Activated naive CD8-positive, alpha-beta T cell treated with anti-CD3 and anti-CD28 coated beads, Interleukin-2, amount 50 U/mL, for 16 hours (primary cell): ENCODE results near the gene TBC1D28.
"Not testable (repeated sequence)": the region's sequence is repeated elsewhere in the genome, so short reads cannot be mapped to it uniquely, and the experiment has no call there.

Experiments used
- DNase-seq: peaks from one replicate; pipeline ENCODE4 v3.0.0-alpha.2; 2020; ENCODE audit warnings: low read depth, low spot score

The TBC1D28 gene

DNA sequence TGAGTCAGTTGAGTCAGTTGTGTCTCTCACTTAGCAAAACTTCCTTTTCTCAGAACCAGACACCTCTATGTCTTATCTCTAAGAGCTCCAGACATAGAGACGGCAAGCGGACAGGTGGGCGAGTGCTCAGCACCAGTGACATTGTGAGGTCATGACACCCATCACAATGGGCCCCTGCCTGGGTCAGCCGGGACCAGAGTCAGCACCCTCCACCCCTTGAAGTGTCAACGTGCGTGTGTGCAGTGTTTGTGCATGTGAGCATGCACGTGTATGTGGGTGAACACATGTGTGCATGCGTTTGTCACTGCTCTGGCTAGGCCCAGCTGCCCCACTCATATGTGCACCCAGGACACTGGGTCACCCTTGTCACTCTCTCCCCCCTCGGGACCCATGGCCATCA lies at the start of gene TBC1D28:
TBC1D28 (minus strand) TSS at position 101 of the 400 bp plus-strand sequence. CDS start 3,039 bp downstream, outside the sequence.
- DNase-seq, result not testable (repeated sequence)

- DNase-seq, result not testable (repeated sequence)
Observed at GRCh38 chr17:18682668-18683067, 38.5 kb upstream of the TBC1D28 start.

DNA sequence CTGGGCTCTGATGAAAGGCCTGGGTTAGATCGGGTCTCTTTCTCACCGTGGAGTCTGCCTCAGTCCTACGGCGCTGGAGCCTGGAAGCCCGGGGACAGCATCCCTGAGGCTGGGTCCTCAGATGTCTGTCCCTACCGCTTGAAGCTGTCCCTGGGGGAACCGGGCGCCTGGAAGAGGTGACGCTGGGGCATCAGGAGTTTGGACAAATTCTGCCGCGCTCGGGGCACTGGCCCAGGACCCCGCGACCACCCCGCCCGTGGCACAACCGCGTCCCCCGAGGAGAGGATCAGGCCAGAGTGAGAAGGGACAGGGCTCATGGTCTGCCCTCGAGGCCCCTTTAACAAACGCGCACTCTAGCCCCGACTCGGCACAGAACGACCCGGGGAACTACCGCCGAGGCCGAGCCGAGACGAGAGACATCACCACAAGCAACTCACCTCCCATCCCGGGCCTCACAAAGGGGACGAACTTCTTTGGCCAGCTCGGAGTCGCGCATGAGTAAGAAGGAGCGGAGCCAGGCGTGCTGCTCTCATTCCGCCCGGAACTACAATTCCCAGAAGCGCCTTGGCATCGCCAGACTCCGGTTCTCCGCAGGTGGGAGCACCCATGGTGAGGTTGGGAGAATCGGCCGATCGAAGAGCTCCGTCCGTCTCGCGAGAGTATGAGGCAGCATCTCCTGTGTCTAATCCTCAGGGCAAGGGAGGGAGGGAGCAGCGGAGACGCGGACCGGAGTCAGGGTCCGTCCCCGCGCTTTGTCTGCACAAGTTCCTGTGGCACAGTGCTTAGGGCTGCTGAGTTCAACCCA lies 37.8 kb upstream of the TBC1D28 start, which contains the start of gene FOXO3B:
FOXO3B (minus strand) TSS at position 548 of the 805 bp plus-strand sequence. CDS start 663 bp downstream, outside the sequence.
- DNase-seq, result peak; percentile 4

DNA sequence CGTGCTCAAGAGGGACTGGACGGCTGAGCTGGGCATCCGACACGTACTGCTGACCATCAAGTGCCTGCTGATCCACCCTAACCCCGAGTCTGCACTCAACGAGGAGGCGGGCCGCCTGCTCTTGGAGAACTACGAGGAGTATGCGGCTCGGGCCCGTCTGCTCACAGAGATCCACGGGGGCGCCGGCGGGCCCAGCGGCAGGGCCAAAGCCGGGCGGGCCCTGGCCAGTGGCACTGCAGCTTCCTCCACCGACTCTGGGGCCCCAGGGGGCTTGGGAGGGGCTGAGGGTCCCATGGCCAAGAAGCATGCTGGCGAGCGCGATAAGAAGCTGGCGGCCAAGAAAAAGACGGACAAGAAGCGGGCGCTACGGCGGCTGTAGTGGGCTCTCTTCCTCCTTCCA lies 33.2 kb upstream of the TBC1D28 start:
- not testable (repeated sequence) for DNase-seq

GRCh38 chr17:18676928-18677327 lies 32.7 kb upstream of the TBC1D28 start:
- not testable (repeated sequence) for DNase-seq

- not testable (repeated sequence) for DNase-seq
Observed at GRCh38 chr17:18672395-18673227, 28.4 kb upstream of the TBC1D28 start.

- DNase-seq, result not testable (repeated sequence)
Observed at GRCh38 chr17:18668625-18669024, 24.4 kb upstream of the TBC1D28 start.

DNA sequence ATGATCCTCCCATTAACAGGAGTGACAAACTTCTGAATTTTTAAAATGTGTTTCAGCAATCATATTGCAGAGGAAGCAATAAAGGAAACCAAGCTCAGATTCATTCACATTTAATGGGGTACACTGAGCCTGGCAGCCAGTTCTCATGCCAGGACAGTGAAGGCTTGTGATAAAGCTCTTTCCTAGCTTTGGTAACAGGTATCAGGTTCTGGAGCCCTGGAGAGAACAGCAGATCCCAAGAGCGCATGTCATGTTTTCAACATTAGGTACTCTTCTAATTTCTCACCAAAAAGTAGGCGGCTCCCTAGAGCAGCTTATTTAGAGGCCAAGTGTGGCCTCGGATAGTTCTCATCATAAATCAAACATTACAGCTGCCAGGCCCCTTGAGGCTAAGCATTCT lies 23.3 kb upstream of the TBC1D28 start:
- not testable (repeated sequence) for DNase-seq

DNA sequence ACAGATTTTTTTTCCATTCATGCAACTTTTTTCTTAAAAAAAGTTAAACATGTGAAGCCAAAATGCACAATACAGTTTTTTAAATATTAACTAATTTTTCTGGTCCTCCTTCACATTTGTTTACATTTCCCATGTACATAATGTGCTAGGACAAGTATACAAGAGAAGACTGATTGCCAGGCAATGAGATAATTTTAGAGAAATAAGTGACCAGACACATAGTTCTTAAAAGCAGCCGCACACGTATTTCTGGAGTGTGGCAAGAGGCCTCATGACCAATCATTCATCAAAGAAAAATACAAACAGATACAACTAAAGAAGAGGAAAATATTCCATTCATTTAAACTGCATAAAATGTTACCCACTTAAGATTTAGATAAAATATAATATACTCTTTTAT lies 22.1 kb upstream of the TBC1D28 start:
- not testable (repeated sequence) for DNase-seq

GRCh38 chr17:18661924-18662624 lies 17.9 kb upstream of the TBC1D28 start:
- not testable (repeated sequence) for DNase-seq

DNA sequence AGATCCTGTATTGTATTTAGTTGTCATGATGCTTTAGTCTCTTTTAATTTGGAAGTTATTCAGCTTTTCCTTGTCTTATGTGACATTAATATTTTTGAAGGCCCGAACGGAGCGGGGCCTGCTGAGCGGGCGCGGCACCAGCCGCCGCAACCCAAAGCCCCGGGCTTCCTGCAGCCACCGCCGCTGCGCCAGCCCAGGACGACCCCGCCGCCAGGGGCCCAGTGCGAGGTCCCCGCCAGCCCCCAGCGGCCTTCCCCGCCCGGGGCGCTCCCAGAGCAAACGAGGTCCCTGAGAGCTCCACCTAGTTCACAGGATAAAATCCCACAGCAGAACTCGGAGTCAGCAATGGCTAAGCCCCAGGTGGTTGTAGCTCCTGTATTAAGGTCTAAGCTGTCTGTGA lies 5.9 kb upstream of the TBC1D28 start:
- not testable (repeated sequence) for DNase-seq

GRCh38 chr17:18643124-18643523 lies 1.1 kb downstream of the TBC1D28 start:
- DNase-seq, result not testable (repeated sequence)

- not testable (repeated sequence) for DNase-seq
Observed at GRCh38 chr17:18638357-18638756, 5.8 kb downstream of the TBC1D28 start.

- not testable (repeated sequence) for DNase-seq
Observed at GRCh38 chr17:18636237-18636636, 8.0 kb downstream of the TBC1D28 start.

DNA sequence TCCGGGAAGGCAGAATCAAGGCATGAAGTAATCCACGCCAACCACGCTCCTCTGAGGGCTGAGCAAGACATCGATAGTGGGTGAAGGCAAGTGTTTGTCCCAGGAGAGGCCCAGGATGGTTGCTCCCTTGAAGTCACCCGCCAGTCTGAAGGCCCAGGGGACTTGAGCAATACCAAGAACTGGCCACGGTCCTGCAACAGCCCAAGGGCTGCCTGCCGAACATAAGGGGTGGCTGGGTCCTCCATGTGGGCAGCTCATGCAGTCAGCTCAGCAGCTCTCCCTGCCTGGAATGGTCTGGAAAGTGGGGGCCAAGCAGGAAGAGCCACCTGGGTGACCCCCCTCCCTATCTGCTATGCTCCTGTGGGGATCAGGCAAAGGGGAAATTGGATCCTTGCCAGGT lies 8.4 kb downstream of the TBC1D28 start:
- not testable (repeated sequence) for DNase-seq

DNA sequence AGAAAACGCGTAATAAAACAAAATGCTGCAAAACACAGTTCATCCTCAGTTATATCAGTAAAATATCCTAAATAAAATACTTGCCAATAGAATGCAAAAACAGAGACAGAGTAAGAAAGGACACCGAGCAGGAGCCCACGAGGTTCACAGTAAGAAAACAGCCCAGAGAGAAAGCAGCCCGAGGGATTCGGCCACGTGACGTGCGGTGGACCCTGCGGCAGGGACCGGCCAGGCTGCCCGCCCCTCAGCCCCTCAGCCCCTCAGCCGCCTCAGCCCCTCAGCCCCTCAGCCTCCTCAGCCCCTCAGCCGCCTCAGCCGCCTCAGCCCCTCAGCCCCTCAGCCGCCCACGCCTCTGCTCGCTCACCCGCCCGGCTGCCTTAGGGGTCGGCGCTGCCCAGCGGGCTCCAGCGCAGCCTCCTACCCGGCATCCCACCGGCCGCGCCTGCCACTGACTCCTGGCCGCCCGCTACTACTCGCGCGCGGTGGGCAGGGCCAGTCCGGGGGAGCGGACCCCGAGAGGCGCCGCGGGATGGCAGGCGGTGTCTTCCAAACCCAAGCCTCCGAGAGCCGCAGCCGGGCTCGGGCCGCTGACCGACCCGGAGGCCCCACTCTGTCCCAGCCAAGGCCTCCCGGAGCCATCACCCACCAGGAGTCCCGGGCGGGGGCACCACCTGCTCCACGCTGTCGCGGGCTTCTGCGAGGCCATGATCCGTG lies 9.5 kb downstream of the TBC1D28 start:
- DNase-seq, result not testable (repeated sequence)

GRCh38 chr17:18626152-18626870 lies 17.9 kb downstream of the TBC1D28 start:
- DNase-seq, result no peak

GRCh38 chr17:18625509-18626104 lies 18.6 kb downstream of the TBC1D28 start:
- peak; percentile 87 for DNase-seq

GRCh38 chr17:18624862-18625501 lies 19.2 kb downstream of the TBC1D28 start:
- DNase-seq, result not testable (repeated sequence)
